ENCODE data around the gene SPX.

SPX gene

DNA sequence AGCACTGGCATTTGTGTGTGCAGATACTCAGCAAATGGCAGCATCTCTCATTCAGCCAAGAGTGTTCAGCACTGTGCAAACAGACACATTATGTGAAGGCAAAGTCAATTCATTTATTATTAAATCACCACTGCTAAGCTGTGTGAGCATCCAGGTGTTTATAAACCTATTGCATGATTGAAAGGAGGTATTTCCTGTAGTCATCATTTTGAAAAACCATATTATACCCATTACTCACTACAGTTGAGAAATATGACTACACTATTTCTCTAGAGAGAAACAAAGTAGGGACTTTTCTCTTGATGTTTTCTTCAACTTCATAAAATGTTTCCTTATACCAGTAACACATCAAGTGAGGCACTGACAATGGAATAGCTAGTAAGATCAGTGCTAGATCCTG, 13.7 kb downstream of the SPX start:
- DNase-seq: no peak

DNA sequence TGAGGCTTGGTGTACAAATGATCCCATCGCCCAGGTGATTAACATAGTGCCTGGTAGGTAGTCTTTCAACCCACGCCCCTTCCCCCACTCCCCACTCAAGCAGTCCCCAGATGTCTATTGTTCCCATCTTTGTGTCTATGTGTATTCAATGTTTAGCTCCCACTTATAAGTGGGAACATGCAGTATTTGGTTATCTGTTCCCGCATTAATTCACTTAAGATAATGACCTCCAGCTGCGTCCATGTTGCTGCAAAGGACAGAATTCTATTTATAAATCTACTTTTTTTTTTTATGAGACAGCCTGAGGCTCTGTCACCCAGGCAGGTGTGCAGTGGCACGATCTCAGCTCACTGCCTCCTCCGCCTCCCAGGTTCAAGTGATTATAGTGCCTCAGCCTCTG, 15.7 kb downstream of the SPX start:
- no peak for DNase-seq

DNA sequence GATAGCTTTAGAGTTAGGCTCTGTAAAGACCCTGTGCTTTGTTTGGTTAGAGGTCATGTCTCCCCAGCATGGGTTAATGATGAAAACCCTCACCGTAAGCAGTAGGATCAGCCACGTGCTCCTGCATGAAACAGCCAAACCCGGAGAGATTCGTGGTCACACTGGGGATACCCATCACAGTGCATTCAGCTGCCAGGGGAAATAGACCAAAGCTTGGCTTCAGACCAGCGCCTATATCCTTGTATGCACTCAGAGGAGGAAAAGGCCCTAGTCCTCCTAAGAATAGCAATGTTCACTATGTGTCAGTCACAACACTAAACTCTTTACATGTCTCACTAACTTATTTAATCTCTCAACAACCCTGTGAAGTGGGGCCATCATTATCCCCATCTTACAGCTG, 16.3 kb downstream of the SPX start:
- no peak for DNase-seq

DNA sequence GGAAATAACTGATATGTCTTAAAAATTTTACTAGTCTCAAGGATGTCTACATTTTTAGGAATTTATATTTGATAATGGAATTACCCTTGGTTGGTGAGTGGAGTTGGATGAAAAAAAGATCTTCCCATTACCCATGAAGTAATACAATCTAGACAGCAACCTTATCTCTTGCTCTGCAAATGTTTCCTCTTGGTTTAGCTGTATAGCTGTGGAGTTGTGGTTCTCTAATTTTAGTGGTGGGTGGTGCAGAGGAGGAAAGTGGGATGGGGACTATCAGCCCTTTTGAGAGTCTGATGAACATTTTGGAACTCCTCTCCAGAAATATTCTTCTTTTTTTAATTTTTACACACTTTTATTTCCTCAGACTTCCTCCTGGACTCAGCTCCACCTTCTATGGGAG, 17.1 kb downstream of the SPX start:
- DNase-seq: no peak

DNA sequence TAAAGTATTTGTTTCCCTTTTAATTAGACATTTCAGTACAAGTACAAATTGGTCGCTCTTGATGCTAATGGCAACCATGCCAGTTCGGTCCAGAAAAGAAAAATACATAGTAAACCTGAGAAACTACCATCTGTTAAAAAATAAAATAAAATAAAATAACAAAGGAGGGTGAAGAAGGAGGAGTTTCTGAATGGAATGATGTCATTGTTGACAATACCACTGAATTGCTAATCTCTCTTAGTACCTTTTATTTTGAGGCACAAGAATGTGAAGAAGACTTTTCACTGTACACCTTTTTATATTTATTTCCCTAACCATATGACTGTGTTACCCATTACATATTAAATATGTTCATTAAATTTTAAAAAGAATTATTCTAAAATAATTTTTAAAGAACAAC, 19.5 kb downstream of the SPX start:
- DNase-seq: no peak

DNA sequence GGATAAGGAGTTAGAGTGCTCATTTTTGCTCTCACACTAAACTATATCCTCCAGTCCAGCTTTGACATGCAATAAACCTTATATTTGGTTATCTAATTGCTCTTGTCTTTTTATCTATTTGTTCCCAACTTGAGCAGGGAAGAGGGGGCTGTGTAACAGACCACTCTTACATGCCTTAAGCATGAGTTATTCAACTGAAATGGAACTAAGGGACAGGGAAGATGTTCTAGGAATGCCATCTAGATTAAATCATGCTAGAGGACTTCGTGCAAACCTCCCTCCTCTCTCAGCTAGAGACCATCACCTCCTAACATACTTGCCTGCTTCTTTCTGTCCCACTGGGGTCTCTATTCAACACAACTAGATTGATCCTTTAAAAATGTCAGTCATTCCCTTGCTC, 20.6 kb downstream of the SPX start:
- no peak for DNase-seq

DNA sequence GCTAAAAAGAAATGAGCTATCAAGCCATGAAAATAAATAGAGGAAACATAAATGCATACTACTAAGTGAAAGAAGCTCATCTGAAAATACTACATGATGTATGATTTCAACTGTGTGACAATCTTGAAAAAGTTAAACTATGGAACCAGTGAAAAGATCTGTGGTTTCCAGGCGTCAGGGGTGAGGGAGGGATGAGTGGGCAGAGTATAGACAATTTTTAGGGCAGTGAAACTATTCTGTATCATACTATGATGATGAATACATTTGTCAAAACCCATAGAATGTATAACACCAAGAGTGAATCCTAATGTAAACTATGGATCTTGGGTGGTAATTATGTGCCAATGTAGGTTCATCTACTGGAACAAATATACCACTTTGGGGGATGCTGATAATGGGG, 21.3 kb downstream of the SPX start:
- peak; percentile 17 for DNase-seq

DNA sequence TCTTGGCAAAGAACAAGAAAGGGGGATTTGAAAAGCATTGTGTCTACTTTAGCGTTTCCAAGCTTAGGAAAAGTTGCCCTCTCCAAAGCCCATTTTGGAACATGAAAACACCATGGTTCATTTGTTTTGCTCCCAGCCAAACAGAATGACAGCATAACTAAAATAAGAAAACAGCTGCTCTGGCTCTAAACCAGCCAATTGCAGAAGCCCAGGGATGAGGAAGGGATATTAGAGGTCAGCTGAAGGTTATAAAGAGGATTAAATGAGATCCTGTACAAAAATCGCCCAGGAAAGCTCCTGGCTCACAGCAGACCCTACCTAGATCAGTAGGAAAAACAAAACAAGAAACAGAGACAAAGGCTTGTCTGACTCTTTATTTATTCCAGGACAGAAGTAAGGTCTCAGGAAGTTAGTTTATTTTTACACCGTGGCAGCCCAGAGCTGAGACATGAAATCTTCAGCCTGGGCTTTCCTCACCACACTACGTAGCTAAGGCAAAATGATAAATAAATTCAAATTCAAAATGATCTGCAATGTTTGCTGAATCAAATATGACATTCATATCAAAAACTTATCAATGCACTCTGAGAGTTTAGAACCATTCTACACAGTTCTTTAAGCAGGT, 25.9 kb downstream of the SPX start:
- DNase-seq: no peak

DNA sequence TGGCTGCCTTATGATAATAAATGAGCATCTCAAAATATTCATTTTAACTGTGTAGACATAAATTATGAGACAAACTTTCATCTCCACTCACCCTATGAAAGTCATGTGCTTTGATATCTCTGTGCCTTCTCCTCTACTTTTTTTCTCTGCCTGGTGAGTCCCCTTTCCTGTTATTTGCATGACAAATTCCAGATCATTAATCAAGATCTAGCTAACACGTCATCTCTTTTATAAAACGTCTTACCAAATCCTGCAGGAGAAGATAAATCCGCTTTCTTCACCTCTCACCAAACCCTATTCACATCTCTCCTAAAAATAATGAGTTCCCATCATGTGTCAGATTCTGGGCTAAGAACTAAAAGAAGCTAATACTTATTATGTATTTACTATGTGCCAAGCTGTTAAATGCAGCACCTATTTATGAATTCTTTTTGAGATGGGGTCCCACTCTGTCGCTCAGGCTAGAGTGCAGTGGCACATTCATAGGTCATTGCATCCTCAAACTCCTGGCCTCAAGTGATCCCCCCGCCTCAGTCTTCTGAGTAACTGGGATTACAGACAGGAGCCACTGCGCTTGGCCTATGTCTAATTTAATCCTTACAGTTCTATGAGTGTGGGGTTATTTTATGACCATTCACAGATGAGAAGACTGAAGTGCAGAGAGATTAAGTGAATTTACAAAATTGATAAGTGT, 26.7 kb downstream of the SPX start:
- DNase-seq: no peak

DNA sequence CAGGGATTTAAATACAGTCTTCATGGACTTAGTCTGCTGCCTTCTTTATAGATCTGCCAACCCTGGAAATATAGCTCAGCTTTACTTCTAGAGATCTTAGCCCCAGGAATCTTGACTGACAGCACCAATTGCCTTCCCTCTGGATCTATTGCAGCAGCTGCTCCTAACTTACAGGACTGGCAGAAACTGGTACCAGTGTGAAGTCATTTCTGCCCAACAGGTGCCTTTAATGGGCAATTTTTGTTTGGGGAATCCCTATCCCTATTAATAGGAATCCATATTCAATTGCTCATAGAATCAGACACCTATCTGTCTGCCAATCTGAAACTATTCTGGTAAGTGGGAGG, 27.2 kb downstream of the SPX start:
- DNase-seq: no peak

DNA sequence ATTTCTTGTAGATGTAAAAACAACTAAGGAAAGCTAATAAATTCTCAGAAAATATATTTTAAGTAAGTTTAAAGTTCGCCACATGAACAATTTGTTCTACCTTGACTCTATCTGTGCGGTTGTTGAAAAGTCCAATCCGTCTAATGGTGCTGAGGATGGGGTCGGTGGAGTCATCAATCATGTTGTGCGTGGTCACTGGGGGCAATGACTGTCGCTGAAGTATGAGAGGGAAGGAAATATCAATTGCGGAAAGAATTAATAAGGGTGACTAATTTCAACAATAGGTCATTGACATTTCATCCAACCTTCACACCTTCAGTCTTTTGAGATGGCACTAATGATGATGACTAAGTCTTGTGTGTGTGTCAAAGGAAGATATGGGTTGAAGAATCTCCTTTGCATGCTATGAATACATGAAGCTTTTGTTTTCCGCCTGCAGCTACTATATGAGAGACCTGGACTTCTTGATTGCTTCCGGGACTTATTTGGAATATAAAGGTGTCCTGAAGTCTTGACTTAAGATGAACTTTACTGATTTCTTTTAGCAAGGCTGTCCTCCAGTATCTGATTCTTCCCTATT, 32.1 kb downstream of the SPX start:
- DNase-seq: no peak

DNA sequence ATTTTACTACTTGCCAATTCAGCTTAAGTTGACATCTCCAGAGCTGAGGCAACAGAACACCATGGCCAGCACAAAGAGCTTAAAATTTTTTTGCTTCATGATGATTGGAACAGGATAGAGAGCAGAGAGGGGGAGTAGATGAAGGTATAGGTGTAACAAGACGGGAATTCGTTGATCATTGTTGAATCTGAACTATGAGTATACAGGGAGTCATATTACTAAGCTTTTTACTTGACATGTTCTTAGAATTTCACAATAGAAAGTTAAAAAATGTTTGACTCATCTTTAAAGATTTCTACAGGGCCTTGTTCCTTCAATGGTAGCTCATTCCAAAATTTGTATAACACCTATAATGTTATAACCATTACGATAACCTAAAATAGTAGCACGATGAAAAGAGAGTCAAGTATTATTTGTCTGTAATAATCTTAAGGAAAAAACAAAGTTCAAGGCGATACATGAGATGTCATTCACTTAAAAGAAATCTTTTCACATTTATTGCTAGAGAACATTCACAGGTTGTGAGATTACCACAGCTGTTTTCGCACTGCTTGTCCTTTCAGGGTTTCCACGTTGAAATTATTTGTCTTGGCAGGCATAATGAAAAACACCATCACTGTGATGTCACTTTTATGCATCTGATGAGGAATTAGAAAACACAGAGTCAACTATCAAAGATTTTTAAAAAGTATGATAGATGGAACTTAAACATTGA, 33.9 kb downstream of the SPX start:
- DNase-seq: no peak

DNA sequence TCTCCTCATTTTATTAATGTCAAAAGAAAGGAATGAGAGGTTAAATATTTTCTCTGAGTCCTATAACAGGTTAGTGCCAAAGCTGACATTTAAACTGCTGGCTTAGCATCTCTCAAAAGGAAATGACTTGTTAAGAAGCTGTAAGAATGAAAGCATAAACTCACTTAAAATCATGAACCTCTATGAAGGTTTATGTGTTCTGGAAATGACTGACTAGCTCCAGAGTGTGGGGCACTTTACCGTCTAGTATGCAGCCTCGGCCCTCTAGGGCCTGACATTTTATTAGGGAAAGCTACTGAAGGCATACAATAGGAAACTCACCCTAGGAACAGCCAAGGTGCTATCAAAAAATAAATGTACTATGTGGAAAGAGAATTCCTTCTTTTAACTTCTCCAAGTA, 35.1 kb downstream of the SPX start:
- no peak for DNase-seq

DNA sequence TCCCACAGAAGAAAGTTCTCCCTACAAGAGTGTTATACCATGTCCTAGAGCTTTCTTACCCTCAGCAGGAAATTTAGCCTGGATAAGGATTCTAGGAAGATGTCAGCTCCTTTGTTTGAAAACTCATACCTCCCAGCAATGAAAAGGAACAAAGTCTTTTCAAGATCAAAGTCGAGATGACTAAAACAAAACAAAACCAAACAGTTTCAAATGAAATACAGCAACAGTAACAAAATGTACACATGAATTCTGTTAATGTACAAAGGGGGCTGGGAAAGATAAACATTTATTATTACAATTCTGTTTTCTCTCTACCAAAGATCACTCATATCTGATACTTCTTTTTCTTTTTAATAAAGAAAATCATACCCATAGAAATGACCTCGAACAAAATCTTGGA, 36.8 kb downstream of the SPX start:
- no peak for DNase-seq

DNA sequence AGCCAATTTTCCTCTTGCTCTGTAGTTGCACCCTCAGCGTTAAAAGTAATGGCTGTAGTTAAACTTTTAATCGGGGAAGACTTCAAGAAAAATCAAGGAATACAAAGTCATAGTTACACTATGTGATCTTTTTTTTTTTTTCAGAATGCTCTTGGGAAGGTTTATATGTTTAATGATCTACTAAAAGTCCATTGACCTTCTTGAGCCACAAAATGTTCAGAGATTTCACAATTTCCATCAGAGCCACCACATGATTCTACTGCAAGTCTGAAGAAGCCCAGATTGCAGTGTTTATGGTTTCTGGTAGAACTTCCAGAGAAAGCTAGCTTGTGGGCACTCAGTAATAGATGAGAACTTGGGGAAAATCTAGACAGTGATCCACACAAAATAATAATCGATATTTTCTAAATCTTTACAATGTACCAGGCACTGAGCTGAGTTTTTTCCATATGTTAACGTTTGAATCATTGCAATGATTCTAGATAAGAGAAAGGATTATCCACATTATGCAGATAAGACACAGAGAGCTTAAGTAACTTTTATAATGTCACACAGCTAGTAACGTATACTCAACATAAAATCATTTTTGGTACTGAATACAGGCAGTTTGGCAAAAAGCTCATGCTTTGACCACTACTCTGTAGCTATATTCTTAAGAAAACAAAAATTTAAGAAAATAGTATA, 40.3 kb downstream of the SPX start:
- no peak for DNase-seq

DNA sequence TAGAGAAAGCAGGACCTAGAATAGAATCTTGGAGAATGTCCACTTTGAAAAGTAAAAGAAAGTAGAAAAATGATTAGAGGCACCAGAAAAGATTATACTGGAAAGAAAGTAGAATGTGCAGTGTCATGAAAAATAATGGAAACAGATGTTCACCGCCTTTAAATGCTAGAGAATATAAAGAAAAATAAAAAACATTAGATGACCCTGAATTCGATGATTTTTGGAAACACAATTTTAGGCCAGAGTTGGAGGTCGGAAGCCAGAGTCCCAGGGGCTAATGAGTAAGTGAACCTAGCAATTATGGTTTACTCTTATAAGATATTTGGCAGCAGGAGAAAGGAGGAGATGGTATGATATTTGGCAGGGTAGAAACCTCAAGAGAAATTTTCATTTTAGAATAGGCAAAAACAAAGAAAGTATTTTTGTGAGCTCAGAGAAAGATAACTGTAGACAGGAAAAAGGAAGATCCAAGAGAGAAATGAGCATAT, 40.9 kb downstream of the SPX start:
- no peak for DNase-seq

DNA sequence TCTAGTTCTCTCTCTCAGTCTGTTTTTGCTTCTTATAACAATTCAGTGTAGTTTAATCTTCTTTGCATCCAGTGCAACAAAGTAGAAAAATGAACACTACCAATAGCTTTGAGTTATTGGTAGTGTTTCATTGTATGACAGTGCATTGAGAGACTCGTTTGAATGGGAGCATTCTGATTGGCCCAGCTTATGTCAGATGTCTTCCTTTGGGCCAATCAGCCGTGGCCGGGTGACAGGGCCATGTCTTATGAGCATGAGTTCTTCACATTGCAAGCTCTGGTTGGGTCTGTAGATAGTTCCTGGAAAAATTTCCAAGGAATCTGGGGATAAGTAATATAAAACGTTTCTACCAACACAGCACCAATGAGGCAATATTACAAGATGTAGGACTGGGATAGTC, 42.0 kb downstream of the SPX start:
- DNase-seq: no peak

DNA sequence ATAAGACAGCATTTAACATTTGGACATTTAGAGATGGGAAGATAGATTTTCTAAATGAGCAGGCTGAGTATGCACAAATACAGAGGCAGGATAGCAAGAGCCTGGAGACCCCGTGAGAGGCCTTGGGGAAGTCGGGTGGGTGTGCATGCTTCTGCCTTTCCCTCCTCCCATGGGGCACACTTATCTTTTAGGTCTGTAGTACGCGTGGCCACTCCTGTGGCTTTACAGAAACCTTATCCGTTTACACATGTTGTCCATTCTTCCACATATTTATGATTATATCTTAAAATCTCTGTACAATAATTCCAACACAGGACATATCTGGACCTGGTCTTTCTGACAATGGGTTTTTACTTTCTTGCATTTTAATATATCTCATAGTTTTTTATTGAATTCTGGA, 45.0 kb downstream of the SPX start:
- no peak for DNase-seq

DNA sequence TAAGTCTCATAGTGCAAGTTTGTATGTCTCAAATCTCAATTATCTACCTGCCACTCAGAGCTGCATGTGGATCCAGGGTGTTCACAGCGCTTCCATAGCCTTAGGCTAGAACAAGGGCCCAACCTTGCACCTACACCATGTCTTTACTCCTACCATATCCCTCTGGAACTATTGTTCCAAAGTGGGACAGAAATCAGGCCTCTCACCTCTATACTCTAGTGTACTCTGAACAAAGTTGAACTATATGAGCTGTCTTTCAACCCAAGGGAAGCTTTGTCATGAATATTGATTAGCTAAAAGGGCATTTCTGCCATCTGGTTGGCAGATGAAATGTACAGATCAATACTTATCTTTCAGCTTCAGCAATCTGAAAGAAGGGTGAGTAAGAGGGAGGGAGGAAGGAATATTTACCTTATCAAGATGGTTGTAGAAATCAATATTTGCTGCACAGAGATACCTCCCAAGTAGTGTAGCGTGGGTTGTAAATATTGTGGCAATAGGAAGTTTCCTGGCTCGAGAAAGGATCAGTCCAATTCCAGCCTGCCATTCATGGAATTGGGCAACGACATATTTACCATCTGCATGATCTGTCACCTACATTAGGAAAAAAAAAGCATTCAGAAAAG, 47.8 kb downstream of the SPX start:
- no peak for DNase-seq

DNA sequence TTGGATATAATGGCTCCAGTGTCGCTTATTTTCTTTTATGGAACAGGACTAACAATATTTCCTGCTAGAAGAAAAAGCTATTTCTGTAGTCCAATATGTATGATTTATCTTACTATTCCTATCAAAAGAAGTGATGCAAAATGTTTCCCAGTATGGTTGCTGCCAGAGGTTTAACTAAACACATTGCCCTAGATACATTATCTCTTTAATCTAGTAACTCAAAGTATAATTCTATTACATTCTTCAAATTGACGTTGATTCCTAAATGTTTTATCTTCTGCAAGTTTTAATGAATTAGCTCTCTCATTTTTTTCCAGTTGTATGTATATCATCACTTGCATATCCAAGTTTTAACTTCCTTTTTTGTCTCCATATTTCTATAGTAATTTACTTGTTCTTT, 50.3 kb downstream of the SPX start:
- DNase-seq: no peak

DNA sequence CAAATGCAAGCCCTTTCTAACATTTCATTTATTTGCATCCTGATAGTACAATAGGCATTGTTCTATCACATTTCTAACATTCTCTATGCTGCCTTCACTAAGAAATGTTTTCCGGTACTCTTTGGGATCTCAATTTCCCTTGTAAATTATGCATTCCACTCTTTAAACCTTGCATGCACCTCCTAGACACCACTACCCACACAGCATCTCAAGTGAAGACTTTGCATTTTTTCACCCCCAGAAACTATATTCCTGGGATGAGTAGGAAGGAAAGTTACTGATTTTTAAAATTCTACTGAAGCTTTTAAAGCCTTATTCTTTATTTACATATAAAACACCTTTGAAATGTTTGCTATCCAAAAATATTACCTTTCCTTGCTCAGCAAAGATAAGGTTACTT, 51.4 kb downstream of the SPX start:
- DNase-seq: no peak

DNA sequence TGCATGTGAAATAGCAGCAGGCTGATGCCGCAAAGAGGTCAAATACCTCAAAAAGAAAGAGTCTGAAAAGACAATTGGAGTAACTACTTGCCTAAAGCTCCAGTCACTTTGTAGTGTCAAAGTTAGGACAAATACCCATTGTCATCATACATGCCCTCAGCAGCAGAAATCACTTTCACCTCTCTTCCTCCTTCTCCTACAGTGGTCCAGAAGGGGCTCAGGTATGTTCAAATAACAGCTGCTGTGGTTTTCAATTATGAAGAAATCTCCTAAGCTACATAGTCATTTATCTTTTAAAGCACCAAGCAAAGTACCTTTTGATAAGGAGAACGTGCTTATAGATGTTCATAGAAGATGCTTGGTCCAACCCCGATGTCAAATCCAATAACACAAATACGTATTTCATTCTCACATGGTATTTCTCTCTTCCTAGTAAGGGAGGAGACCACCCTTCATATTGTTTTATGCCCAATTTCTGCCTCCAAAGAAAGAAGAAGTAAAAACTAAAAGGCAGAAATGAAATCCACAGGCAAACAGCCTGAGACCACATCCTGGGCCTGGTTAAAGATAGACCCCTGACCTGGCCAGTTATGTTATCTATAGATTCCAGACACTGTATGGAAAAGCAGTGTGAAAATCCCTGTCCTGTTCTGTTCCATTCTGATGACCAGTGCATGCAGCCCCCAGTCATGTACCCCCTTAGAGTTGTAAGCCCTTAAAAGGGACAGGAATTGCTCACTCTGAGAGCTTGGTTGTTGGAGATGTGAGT, 54.8 kb downstream of the SPX start:
- no peak for DNase-seq

All from stimulated activated CD4-positive, alpha-beta T cell treated with anti-CD3 and anti-CD28 coated beads, Interleukin-4, amount 100 ng/mL, for 24 hours (primary cell).